Esophagus squamous epithelium (tissue), 5 donors: ENCODE data around the gene PXN. TPM values are rescaled to one million over a fixed set of nuclear protein-coding genes. Genes with fewer than 3 reads are reported as not detected.

ENCODE experiments used
- DNase-seq: peaks from one replicate; lab custom pipeline; 2025; lab: John Stamatoyannopoulos, UW
- H3K27ac ChIP-seq, 4 donors: fragments of 200-600 bp; sonication (generic); one replicate each; pipeline ENCODE4 v1.5.1; 2016 to 2019; ENCODE audit warnings: mild to moderate bottlenecking in 1 of 4
- H3K27me3 ChIP-seq, 4 donors: fragments of 200-600 bp; sonication (generic); 1 replicate in 3 of 4; 2 replicates in 1 of 4; pipeline versions ENCODE4 v1.5.1 to v1.6.0; 2017 to 2021; ENCODE audit warnings: antibody characterized with exemption in 1 of 4
- H3K36me3 ChIP-seq, 3 donors: fragments of 200-600 bp; sonication (generic); one replicate each; pipeline ENCODE4 v1.5.1; 2016 to 2019
- H3K4me1 ChIP-seq, 3 donors: fragments of 200-600 bp; sonication (generic); one replicate each; pipeline ENCODE4 v1.5.1; 2017 to 2019
- H3K4me3 ChIP-seq, 4 donors: fragments of 200-600 bp; sonication (generic); 1 replicate in 3 of 4; 2 replicates in 1 of 4; pipeline ENCODE4 v1.5.1; 2016 to 2019; ENCODE audit warnings: mild to moderate bottlenecking in 2 of 4, moderate library complexity in 1 of 4
- H3K9me3 ChIP-seq, 3 donors: fragments of 200-600 bp; sonication (generic); one replicate each; pipeline ENCODE4 v1.5.1; 2016 to 2019
- POLR2A ChIP-seq, 4 donors: fragments of 450-650 bp; IDR thresholded peaks; one replicate each; pipeline ENCODE4 v1.6.1; 2017; ENCODE audit warnings: antibody characterized with exemption in 4 of 4, mild to moderate bottlenecking in 4 of 4, moderate library complexity in 3 of 4
- WGBS, 2 donors: methylation state at CpG; one replicate each; pipeline ENCODE4 v1.1.5; 2018; 5-methylcytosine and 5-hydroxymethylcytosine counted together
- intact Hi-C: fragments of 100-400 bp; cut with DNase I; formaldehyde crosslinking; loops from one replicate; pipeline ENCODE4 v1.15.0; 2022
- total RNA-seq, 4 donors: library from RNA; depleted of rRNA; stranded (reverse); fragments of >200 nt; gene quantifications; one replicate each; pipeline ENCODE4 v1.1.0, GENCODE V29; 2016
- TF ChIP-seq, protein P1 (sequence below), 6 experiments: fragments of 450-650 bp in 4 of 6; fragments of 200-600 bp in 2 of 6; sonication (generic) in 2 of 6; IDR thresholded peaks; one replicate each; pipeline ENCODE4 v1.5.1; 2016 to 2019; ENCODE audit warnings: antibody characterized with exemption in 6 of 6, mild to moderate bottlenecking in 4 of 6, moderate library complexity in 4 of 6
- donor health status: DM: yes; HTN: yes; CAD: no.

Gene PXN
- total RNA-seq, 4 donors from 2014 or later = 18.2 to 44.4 (median 21.4) TPM

DNA sequence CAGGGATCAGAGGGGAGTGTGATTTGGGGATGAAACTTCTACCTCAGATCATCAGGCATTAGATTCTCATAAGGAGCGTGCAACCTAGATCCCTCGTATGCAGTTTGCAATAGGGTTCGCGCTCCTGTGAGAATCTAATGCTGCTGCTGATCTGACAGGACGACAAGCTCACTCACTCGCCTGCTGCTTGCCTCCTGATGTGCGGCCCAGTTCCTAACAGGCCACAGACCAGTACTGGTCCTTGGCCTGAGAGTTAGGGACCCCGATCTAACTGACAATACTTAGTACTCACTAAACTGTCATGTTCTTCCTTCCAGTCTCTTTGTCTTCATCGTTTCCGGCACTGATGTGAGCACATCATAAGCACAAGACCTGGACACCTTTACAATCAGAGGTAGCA lies 59.3 kb downstream of the PXN start:
- Histone ChIP-seq H3K4me1 (peaks cover 0 to 14% (median 4%) of the 10 kb centered on the region in 3 donors), H3K4me3 (no peak overlapping the region), H3K36me3 (peaks cover 0 to 31% (median 0%) of the 10 kb centered on the region in 3 donors), H3K27me3 (no peaks in the 10 kb centered on the region), H3K9me3 (no peaks in the 10 kb centered on the region), H3K27ac (no peak overlapping the region)
- WGBS, 2 donors = 91 to 96% methylated on average over 10 of the region's 10 CpGs
- TF ChIP-seq, protein P1, sequence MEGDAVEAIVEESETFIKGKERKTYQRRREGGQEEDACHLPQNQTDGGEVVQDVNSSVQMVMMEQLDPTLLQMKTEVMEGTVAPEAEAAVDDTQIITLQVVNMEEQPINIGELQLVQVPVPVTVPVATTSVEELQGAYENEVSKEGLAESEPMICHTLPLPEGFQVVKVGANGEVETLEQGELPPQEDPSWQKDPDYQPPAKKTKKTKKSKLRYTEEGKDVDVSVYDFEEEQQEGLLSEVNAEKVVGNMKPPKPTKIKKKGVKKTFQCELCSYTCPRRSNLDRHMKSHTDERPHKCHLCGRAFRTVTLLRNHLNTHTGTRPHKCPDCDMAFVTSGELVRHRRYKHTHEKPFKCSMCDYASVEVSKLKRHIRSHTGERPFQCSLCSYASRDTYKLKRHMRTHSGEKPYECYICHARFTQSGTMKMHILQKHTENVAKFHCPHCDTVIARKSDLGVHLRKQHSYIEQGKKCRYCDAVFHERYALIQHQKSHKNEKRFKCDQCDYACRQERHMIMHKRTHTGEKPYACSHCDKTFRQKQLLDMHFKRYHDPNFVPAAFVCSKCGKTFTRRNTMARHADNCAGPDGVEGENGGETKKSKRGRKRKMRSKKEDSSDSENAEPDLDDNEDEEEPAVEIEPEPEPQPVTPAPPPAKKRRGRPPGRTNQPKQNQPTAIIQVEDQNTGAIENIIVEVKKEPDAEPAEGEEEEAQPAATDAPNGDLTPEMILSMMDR (IDR thresholded peaks at IDR 0.05) = no peak
- no peak for TF ChIP-seq POLR2A (IDR thresholded peaks at IDR 0.05)
- intact Hi-C loops = no loop called here
- DNase-seq = no peak

DNA sequence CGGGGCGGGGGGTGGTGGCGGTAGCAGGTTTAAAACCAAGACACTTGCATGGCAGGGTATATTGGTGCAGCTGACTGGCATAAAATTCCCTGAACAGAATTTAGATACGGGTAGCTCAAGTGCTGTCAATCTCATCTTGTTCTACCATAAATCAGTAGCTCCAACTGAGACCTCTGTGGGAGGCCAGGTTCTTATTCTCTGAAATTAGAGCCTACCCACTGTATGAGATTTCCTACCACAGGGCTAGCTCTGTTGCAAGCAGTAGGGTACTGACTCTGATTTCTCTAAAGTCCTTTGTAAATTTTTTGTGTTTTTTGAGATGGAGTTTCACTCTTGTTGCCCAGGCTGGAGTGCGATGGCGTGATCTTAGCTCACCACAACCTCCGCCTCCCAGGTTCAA lies 61.4 kb downstream of the PXN start:
- WGBS, 2 donors = 92 to 96% methylated on average over 6 to 7 of the region's 7 CpGs
- TF ChIP-seq POLR2A (IDR thresholded peaks at IDR 0.05) = no peak
- TF ChIP-seq, protein P1 (IDR thresholded peaks at IDR 0.05) = no peak

DNA sequence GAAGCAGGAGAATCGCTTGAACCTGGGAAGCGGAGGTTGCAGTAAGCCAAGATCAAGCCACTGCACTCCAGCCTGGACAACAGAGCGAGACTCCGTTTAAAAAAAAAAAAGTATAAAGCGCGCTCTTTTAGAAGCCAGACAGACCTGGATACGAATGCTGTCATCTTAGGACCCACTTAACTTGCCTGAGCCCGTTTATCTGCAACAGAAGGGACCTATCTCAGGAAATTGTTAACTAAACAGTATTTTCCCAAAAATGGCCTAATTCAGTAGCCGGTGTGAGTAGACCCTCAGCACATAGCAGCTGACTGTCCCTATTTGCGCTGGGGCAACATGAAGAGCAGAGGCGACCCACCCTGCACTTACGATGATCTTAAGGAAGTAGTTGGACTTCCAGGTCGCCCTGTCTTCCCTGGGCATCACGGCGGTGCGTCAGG lies 65.1 kb downstream of the PXN start:
- DNase-seq = no peak
- Histone ChIP-seq H3K27ac (peak overlapping the region; percentile 93 to 95 (median 94)), H3K4me3 (peak overlapping the region; percentile 86 to 99 (median 94)), H3K4me1 (peaks cover 25 to 55% (median 44%) of the 10 kb centered on the region in 3 donors), H3K36me3 (peaks cover 14 to 39% (median 22%) of the 10 kb centered on the region in 3 donors), H3K9me3 (no peaks in the 10 kb centered on the region), H3K27me3 (no peaks in the 10 kb centered on the region)
- intact Hi-C loops = no loop called here
- TF ChIP-seq, protein P1 (IDR thresholded peaks at IDR 0.05) = no peak
- no peak for TF ChIP-seq POLR2A (IDR thresholded peaks at IDR 0.05)
- WGBS, 2 donors = 2% methylated on average over 11 to 16 of the region's 16 CpGs

More for the DNA sequence above, 61.4 kb downstream of the PXN start:
- no peak overlapping the region for H3K27ac ChIP-seq
- intact Hi-C loops = no loop called here
- H3K27me3 ChIP-seq = no peaks in the 10 kb centered on the region
- peaks cover 3 to 17% (median 10%) of the 10 kb centered on the region in 3 donors for H3K4me1 ChIP-seq
- DNase-seq = no peak
- no peak overlapping the region for H3K4me3 ChIP-seq
- H3K36me3 ChIP-seq = peaks cover 2 to 18% (median 3%) of the 10 kb centered on the region in 3 donors
- no peaks in the 10 kb centered on the region for H3K9me3 ChIP-seq

DNA sequence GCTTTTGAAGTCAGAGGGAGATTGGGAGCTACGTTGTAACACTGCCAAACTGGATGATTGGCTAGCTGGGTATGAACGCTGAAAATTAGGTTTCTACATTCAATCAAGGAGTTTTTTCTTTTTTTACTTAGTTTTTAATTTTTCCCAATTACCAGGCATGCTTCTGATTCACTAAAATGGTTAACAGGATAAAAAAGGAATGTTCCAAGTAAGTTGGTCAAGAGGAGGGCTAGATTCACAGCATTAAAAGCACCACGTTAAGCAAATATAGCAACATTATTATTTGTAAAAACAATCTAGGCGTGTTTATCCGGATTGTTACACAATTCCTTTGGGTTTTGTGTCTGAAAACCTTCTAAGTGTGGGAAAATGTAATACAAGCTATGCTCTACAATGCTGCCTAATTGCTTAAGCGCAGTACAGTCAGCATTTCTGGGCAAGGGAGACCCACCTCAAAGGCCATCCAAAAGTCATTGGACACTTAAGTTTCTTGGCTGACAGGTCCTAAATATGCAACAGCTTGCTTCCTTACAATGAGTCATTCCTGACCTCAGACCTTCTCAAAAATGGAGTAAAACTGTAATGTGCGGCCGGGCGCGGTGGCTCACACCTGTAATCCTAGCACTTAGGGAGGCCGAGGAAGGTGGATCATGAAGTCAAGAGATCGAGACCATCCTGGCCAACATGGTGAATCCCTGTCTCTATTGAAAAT lies 65.8 kb downstream of the PXN start:
- WGBS, 2 donors = 6 to 10% methylated on average over 11 to 12 of the region's 12 CpGs
- H3K36me3 ChIP-seq = peaks cover 14 to 39% (median 22%) of the 10 kb centered on the region in 3 donors
- peak overlapping the region; percentile 86 to 99 (median 94) for H3K4me3 ChIP-seq
- no peak for DNase-seq
- no peaks in the 10 kb centered on the region for H3K27me3 ChIP-seq
- H3K4me1 ChIP-seq = peaks cover 31 to 61% (median 51%) of the 10 kb centered on the region in 3 donors
- TF ChIP-seq, protein P1 (IDR thresholded peaks at IDR 0.05) = no peak
- no peak for TF ChIP-seq POLR2A (IDR thresholded peaks at IDR 0.05)
- no peaks in the 10 kb centered on the region for H3K9me3 ChIP-seq
- peak overlapping the region; percentile 93 to 95 (median 94) for H3K27ac ChIP-seq
- intact Hi-C loops = no loop called here

DNA sequence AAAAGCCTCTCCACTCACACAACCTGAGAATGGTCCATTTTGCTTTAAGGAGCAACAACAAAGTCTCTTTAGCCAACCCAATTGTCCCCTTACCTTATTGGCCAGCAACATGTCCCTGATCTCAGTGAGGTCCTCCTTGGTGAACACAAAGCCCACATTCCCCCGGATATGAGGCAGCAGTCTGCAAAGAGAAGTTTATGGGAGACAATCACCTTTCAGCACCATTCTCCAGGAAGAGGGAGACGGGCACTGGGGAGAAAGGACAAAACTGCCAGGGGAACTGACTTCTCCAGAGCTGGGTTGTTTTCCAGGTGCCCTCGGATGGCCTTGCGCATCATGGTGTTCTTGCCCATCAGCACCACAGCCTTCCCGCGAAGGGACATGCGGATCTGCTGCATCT lies 66.5 kb downstream of the PXN start:
- no peaks in the 10 kb centered on the region for H3K9me3 ChIP-seq
- peak overlapping the region; percentile 93 to 95 (median 94) for H3K27ac ChIP-seq
- TF ChIP-seq POLR2A (IDR thresholded peaks at IDR 0.05) = no peak
- TF ChIP-seq, protein P1 (IDR thresholded peaks at IDR 0.05) = no peak
- H3K4me1 ChIP-seq = peaks cover 33 to 64% (median 51%) of the 10 kb centered on the region in 3 donors
- intact Hi-C loops = no loop called here
- no peak for DNase-seq
- no peaks in the 10 kb centered on the region for H3K27me3 ChIP-seq
- H3K36me3 ChIP-seq = peaks cover 14 to 39% (median 22%) of the 10 kb centered on the region in 3 donors
- WGBS, 2 donors = 20 to 52% methylated on average over 4 to 6 of the region's 7 CpGs
- peak overlapping the region; percentile 86 to 99 (median 94) for H3K4me3 ChIP-seq
